ENCODE measurements around the gene EFCAB6.

Gene EFCAB6

DNA sequence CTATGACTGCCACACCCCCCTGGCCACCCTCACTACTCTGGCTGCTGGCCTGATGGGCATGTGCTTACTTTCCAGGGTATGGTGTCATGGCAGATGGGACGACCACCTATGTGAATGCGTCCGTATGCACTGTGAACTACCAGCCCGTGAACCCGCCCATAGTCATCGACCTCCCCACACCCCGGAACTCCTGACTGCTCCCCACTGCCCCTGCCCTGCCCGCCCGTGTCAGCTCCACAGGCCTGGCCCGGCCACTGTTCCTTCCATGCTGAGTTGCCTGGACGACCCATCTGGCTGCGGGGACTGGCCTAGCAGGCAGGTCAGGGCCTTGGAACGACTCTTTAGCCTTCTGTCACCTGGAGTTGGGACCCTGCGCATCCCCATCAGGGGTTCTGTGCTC lies 306.7 kb downstream of the EFCAB6 start:
- no peak for DNase-seq (ENCODE audit: low read depth)

DNA sequence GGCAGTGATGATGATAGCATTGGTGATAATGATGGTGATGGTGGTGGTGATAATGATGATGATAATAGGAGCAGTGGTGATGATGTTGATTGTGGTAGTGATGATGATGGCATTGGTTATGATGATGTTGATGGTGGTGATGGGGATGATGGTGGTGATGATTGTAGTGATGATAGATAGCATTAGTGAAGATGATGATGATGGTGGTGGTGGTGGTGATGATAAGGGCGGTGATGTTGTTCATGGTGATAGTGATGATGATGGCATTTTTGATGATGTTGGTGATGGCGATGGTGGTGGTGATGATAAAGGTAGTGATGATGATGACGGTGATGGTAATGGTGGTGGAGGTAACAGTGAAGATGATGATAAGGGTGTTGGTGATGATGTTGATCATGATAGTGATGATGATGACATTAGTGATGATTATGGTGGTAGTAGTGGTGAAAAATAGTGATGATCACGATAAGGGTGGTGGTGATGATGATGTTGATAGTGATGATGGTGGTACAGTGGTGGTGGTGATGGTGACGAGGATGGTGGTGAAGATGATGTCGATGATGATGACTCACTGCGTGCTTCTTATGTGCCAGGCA lies 307.3 kb downstream of the EFCAB6 start:
- DNase-seq (ENCODE audit: low read depth) = no peak

DNA sequence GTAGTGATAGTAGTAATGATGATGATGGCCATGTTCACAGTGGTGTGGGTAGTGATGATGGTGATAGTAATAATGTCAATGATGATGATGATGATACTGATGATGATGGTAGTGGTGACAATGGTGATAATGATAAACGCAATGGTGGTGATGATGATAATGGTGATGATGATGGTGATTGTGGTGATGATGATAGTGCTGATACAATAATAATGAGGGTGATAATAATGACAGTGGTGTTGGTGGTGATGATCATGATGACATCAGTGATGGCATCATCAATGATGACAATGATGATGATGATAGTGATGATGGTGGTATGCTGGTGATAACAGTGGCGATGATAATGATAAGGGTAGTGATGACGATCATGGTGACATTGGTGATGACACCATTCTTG lies 308.0 kb downstream of the EFCAB6 start:
- DNase-seq (ENCODE audit: low read depth) = no peak

GRCh38 chr22:43502306-43502874 lies 309.7 kb downstream of the EFCAB6 start:
- no peak for DNase-seq (ENCODE audit: low read depth)

DNA sequence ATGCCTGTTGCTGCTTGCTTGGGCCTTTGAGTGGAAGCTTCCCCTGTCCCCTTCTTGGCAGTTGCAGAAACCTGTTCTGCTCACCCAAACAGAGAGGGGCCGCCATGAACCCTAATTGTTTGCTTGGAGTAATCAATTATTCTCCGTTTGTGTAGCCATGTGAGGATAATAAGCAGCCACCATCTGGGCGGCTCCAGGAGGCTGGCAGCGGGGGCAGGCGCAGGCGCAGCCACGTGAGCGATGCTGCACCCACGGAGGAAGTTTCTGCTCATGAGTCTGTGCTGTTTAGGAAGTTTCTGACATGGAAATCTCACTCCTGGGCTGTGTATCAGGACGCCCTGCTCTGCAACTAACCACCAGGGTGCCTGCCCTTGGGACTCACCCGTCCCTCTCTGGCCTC lies 310.2 kb downstream of the EFCAB6 start:
- no peak for DNase-seq (ENCODE audit: low read depth)

- no peak for DNase-seq (ENCODE audit: low read depth)
These were observed 311.0 kb downstream of the EFCAB6 start for GRCh38 chr22:43500792-43501785.

- no peak for DNase-seq (ENCODE audit: low read depth)
These were observed 313.2 kb downstream of the EFCAB6 start for GRCh38 chr22:43498856-43499253.

- no peak for DNase-seq (ENCODE audit: low read depth)
These were observed 313.9 kb downstream of the EFCAB6 start for GRCh38 chr22:43497956-43498855.

- no peak for DNase-seq (ENCODE audit: low read depth)
These were observed 318.8 kb downstream of the EFCAB6 start for GRCh38 chr22:43493297-43493696.

DNA sequence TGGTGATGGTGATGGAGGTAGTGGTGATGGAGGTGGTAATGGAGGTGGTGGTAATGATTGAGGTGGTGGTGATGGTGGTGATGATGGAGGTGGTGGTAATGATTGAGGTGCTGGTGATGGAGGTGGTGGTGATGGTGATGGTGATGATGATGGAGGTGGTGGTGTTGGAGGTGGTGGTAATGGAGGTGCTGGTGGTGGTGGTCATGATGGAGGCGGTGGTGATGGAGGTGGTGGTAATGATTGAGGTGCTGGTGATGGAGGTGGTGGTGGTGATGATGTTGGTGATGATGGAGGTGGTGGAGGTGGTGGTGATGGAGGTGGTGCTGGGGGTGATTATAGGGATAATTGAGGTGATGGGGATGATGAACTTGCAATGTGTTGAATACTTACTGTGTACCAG lies 320.4 kb downstream of the EFCAB6 start:
- DNase-seq (ENCODE audit: low read depth) = no peak

DNA sequence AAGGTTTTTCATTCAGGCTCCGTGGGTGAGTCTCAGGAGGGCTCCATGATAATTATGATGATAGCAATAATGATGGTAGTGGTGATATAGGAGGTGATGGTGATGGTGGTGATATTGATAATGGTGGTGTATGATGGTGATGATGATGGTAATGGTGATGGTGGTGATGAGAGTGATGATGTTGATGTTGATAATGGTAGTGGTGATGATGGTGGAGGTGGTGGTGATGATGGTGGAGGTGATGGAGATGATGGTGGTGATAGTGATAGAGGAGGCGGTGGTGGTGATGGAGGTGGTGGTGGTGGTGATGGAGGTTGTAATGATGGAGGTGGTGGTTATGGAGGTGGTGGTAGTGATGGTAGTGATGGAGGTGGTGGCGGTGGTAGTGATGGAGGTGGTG lies 320.9 kb downstream of the EFCAB6 start:
- DNase-seq (ENCODE audit: low read depth) = no peak

- no peak for DNase-seq (ENCODE audit: low read depth)
These were observed 321.8 kb downstream of the EFCAB6 start for GRCh38 chr22:43490311-43490710.

DNA sequence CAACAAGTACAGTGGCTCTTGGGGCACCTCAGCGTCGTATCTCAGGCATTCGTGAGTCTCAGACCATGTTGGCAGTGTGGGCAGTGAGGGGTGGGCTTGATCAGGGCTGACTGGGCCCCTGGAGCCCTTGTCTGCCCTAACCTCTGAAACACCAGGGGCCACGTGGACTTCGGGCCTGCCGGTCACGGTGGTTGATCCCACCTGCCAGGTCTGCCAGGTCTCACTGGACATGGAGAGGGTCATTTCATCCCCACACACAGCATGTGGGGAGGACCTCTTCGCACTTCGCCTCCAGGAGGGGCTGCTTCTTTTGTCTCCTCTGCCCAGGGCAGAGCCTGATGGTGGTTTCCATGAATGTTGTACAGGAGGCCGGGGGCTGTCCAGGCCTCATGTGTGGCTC lies 323.2 kb downstream of the EFCAB6 start:
- DNase-seq (ENCODE audit: low read depth) = no peak

- no peak for DNase-seq (ENCODE audit: low read depth)
These were observed 323.9 kb downstream of the EFCAB6 start for GRCh38 chr22:43488031-43488866.

DNA sequence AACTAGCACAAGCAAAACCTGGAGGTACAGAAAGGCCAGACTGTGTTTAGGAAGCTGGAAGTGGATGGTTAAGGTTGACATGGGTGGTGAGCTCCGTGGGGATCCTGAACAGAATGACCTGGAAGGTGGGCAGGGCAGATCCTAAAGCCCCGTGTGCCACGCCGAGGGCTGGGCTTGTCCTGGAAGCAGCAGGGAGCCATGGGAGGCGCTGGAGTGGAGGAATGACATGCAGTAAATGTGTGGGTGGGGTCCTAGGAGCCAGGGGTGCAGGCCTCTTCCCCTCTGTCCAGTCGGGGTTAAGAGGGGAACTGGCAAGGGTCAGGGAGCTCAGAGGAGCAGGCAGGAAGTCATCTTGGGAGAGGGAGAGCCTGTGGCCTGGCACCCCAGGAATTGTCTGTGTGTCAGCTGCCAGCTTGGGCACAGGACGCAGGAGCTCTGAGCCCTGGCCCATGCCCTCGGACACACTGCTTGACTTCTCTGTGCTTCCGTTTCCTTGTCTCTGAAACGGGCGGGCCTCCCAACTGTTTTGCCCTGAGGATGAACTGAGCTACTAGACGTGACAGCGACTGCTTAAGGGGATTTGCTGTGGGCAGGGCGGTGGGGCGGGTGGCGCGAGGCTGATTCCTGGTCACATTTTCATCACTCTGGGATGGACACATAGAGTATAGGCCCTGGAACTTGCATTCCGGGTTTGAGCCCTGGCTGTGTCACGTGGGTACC lies 324.6 kb downstream of the EFCAB6 start:
- DNase-seq (ENCODE audit: low read depth) = no peak

- DNase-seq (ENCODE audit: low read depth) = no peak
These were observed 326.5 kb downstream of the EFCAB6 start for GRCh38 chr22:43485502-43486089.

DNA sequence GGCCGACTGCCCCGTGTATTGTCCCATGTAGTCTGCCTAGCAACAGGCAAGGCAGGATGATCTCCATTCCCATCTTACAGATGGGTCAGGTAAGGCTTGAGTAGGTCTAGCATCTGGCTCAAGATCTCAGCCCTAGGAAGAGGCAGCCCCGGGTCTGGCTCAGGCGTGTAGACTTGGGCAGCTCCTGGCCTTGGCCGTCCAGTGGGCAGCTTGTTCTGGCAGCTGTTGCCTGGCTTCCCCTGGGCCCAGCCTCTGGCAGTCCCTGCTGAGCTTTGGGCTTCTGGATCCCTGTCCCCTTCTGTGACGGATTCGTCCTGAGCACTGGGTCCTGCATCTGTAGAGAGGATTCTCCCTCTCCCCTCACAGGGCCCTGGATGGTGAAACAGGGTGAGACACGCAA lies 327.9 kb downstream of the EFCAB6 start:
- DNase-seq (ENCODE audit: low read depth) = no peak

DNA sequence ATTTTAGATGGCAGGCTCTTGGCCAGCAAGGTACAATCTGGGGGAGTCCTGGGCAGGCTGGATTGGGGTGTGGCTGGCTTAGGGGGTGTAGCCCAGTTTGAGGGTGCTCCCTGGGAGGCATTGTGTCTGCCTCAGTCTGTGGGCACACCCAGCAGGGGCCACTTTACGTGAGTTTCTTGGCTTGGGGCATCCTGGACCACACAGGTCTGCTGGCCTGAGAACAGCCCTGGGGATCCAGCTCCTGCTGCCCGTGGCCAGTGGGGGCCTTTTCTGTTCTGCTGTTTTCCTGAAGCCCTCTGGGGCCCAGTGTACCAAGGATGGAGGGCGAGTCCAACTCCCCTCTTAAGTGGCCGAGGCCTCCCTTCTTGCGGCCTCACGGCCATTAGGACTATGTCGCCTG lies 328.4 kb downstream of the EFCAB6 start:
- DNase-seq (ENCODE audit: low read depth) = no peak

- DNase-seq (ENCODE audit: low read depth) = no peak
These were observed 328.8 kb downstream of the EFCAB6 start for GRCh38 chr22:43483266-43483665.

- DNase-seq (ENCODE audit: low read depth) = no peak
These were observed 329.8 kb downstream of the EFCAB6 start for GRCh38 chr22:43482318-43482625.

All from EH (cell line).